Measurements from ENCODE around the gene WWC1. TPM values are rescaled to one million over a fixed set of nuclear protein-coding genes. Genes with fewer than 3 reads are reported as not detected.

The WWC1 gene
- total and polyA plus RNA-seq, 2 experiments from 2014 or later: 6.0 to 9.7 TPM

GRCh38 chr5:168480601-168481000, 189.2 kb downstream of the WWC1 start:
- Histone ChIP-seq H3K4me1 (ENCODE audit: low read depth) (peaks cover 12% of the 10 kb centered on the region), H3K4me3 (no peak overlapping the region), H3K27ac (no peak overlapping the region), H3K9me3 (ENCODE audit: low read depth) (no peaks in the 10 kb centered on the region), H3K27me3 (no peaks in the 10 kb centered on the region), H3K36me3 (no peaks in the 10 kb centered on the region)
- no peak for DNase-seq (ENCODE audit: low read depth in 1 of 2, low spot score in 1 of 2)
- TF ChIP-seq CTCF (IDR thresholded peaks at IDR 0.05; ENCODE audit: low read depth, low read length): no peak

GRCh38 chr5:168481330-168481788, 189.9 kb downstream of the WWC1 start:
- H3K4me1 ChIP-seq (ENCODE audit: low read depth): peaks cover 12% of the 10 kb centered on the region
- no peaks in the 10 kb centered on the region for H3K36me3 ChIP-seq
- no peak for TF ChIP-seq CTCF (IDR thresholded peaks at IDR 0.05; ENCODE audit: low read depth, low read length)
- no peak overlapping the region for H3K27ac ChIP-seq
- H3K27me3 ChIP-seq: no peaks in the 10 kb centered on the region
- H3K4me3 ChIP-seq: no peak overlapping the region
- peak in 1 of 2 donors; percentile 21 for DNase-seq (ENCODE audit: low read depth in 1 of 2, low spot score in 1 of 2)
- H3K9me3 ChIP-seq (ENCODE audit: low read depth): no peaks in the 10 kb centered on the region

GRCh38 chr5:168482361-168482760, 190.9 kb downstream of the WWC1 start:
- DNase-seq (ENCODE audit: low read depth in 1 of 2, low spot score in 1 of 2): no peak
- no peaks in the 10 kb centered on the region for H3K9me3 ChIP-seq (ENCODE audit: low read depth)
- no peak overlapping the region for H3K27ac ChIP-seq
- no peaks in the 10 kb centered on the region for H3K27me3 ChIP-seq
- H3K4me1 ChIP-seq (ENCODE audit: low read depth): peaks cover 14% of the 10 kb centered on the region
- no peak for TF ChIP-seq CTCF (IDR thresholded peaks at IDR 0.05; ENCODE audit: low read depth, low read length)
- no peaks in the 10 kb centered on the region for H3K36me3 ChIP-seq
- H3K4me3 ChIP-seq: no peak overlapping the region

- no peaks in the 10 kb centered on the region for H3K27me3 ChIP-seq
- H3K4me1 ChIP-seq (ENCODE audit: low read depth): peaks cover 12% of the 10 kb centered on the region
- H3K36me3 ChIP-seq: peaks cover 22% of the 10 kb centered on the region
- TF ChIP-seq CTCF (IDR thresholded peaks at IDR 0.05; ENCODE audit: low read depth, low read length): peak; percentile 99
- peak within 1 kb of the TSS; percentile 47 for H3K27ac ChIP-seq
- H3K9me3 ChIP-seq (ENCODE audit: low read depth): no peaks in the 10 kb centered on the region
- DNase-seq (ENCODE audit: low read depth in 1 of 2, low spot score in 1 of 2): peak; percentile 95 to 96
- H3K4me3 ChIP-seq: peak within 1 kb of the TSS; percentile 82
Observed at GRCh38 chr5:168486136-168486879, 194.9 kb downstream of the WWC1 start, which contains the start of gene RARS1. TSS of gene RARS1 (plus strand) at chr5:168486471. CDS start at chr5:168486499, 28 bp downstream.

- Histone ChIP-seq H3K27ac (no peak overlapping the region), H3K36me3 (peaks cover 34% of the 10 kb centered on the region), H3K4me3 (no peak overlapping the region), H3K4me1 (ENCODE audit: low read depth) (peaks cover 13% of the 10 kb centered on the region), H3K27me3 (no peaks in the 10 kb centered on the region), H3K9me3 (ENCODE audit: low read depth) (no peaks in the 10 kb centered on the region)
- no peak for DNase-seq (ENCODE audit: low read depth in 1 of 2, low spot score in 1 of 2)
- TF ChIP-seq CTCF (IDR thresholded peaks at IDR 0.05; ENCODE audit: low read depth, low read length): no peak
Observed at GRCh38 chr5:168489059-168489458, 197.6 kb downstream of the WWC1 start.
